NCI-H187 treated with DMSO at 0.1 percent for 48 hours (cell line): ENCODE results near the gene OSBPL10.

ENCODE experiments used
- DNase-seq: peaks from one replicate; lab custom pipeline; 2025; lab: John Stamatoyannopoulos, UW

Gene OSBPL10

GRCh38 chr3:31853580-31853979 lies 127.5 kb downstream of the OSBPL10 start:
- no peak for DNase-seq

GRCh38 chr3:31851278-31851677 lies 129.8 kb downstream of the OSBPL10 start:
- DNase-seq: no peak

- DNase-seq: no peak
These were observed 132.2 kb downstream of the OSBPL10 start for GRCh38 chr3:31848911-31849310.

- no peak for DNase-seq
These were observed 132.8 kb downstream of the OSBPL10 start for GRCh38 chr3:31848163-31848818.

GRCh38 chr3:31847760-31848159 lies 133.3 kb downstream of the OSBPL10 start:
- DNase-seq: no peak

- no peak for DNase-seq
These were observed 139.5 kb downstream of the OSBPL10 start for GRCh38 chr3:31841515-31841914.

- DNase-seq: no peak
These were observed 140.8 kb downstream of the OSBPL10 start for GRCh38 chr3:31840252-31840651.

GRCh38 chr3:31839144-31839917 lies 141.7 kb downstream of the OSBPL10 start:
- no peak for DNase-seq

GRCh38 chr3:31836131-31837075 lies 144.7 kb downstream of the OSBPL10 start:
- DNase-seq: no peak

- DNase-seq: no peak
These were observed 147.5 kb downstream of the OSBPL10 start for GRCh38 chr3:31833391-31834190.

GRCh38 chr3:31832551-31832950 lies 148.5 kb downstream of the OSBPL10 start:
- no peak for DNase-seq

GRCh38 chr3:31831591-31831990 lies 149.5 kb downstream of the OSBPL10 start:
- no peak for DNase-seq

GRCh38 chr3:31829826-31830426 lies 151.1 kb downstream of the OSBPL10 start:
- DNase-seq: no peak

- no peak for DNase-seq
These were observed 152.1 kb downstream of the OSBPL10 start for GRCh38 chr3:31829010-31829409.

GRCh38 chr3:31828007-31828406 lies 153.1 kb downstream of the OSBPL10 start:
- no peak for DNase-seq

- DNase-seq: no peak
These were observed 157.9 kb downstream of the OSBPL10 start for GRCh38 chr3:31823184-31823583.

GRCh38 chr3:31821118-31821517 lies 159.9 kb downstream of the OSBPL10 start:
- no peak for DNase-seq

- DNase-seq: no peak
These were observed 161.6 kb downstream of the OSBPL10 start for GRCh38 chr3:31819441-31819840.

- no peak for DNase-seq
These were observed 163.6 kb downstream of the OSBPL10 start for GRCh38 chr3:31817411-31817966.

GRCh38 chr3:31815631-31816440 lies 165.2 kb downstream of the OSBPL10 start:
- DNase-seq: no peak
